ENCODE data around the gene ADCK2.

GRCh38 chr7:140631602-140632001, 41.1 kb upstream of the ADCK2 start:
- TF ChIP-seq CTCF (IDR thresholded peaks at IDR 0.05) (no peak), ZFX (IDR thresholded peaks at IDR 0.05; ENCODE audit: borderline replicate concordance) (no peak)

All from 22Rv1 (cell line).